GM23248 (cell line): ENCODE results near the gene CSNK2B. TPM values are rescaled to one million over a fixed set of nuclear protein-coding genes. Genes with fewer than 3 reads are reported as not detected.

ENCODE experiments used
- DNase-seq: peaks from one replicate; pipeline ENCODE4 v3.0.0-alpha.2; 2015
- H2AFZ ChIP-seq: fragments of 200-600 bp; sonication (generic); 2 replicates; pipeline ENCODE4 v1.6.1; 2016; ENCODE audit warnings: antibody characterized with exemption
- H3F3A ChIP-seq: fragments of 200-600 bp; sonication (generic); 2 replicates; pipeline ENCODE4 v1.6.1; 2016; ENCODE audit warnings: mild to moderate bottlenecking, antibody characterized with exemption, mixed run types; ENCODE audit not compliant: insufficient read depth
- H3K27ac ChIP-seq: fragments of 200-600 bp; sonication (generic); 2 replicates; pipeline ENCODE4 v1.5.1; 2016; ENCODE audit warnings: mild to moderate bottlenecking
- H3K27me3 ChIP-seq: fragments of 200-600 bp; sonication (generic); replicated peaks from 2 replicates; pipeline ENCODE4 v1.6.1; 2016; ENCODE audit warnings: mild to moderate bottlenecking; ENCODE audit not compliant: insufficient read depth
- H3K36me3 ChIP-seq: fragments of 200-600 bp; sonication (generic); 2 replicates; pipeline ENCODE4 v1.6.1; 2016; ENCODE audit warnings: low read depth, mild to moderate bottlenecking
- H3K4me1 ChIP-seq: fragments of 200-600 bp; sonication (generic); 2 replicates; pipeline ENCODE4 v1.6.1; 2016; ENCODE audit warnings: mild to moderate bottlenecking; ENCODE audit not compliant: insufficient read depth
- H3K4me2 ChIP-seq: fragments of 200-600 bp; sonication (generic); one replicate; pipeline ENCODE4 v1.6.1; 2016; ENCODE audit warnings: mild to moderate bottlenecking; ENCODE audit not compliant: unreplicated experiment
- H3K4me3 ChIP-seq: fragments of 200-600 bp; sonication (generic); 2 replicates; pipeline ENCODE4 v1.5.1; 2016; ENCODE audit warnings: mild to moderate bottlenecking
- H3K79me2 ChIP-seq: fragments of 200-600 bp; sonication (generic); 2 replicates; pipeline ENCODE4 v1.6.1; 2016; ENCODE audit warnings: mild to moderate bottlenecking; ENCODE audit not compliant: insufficient read depth
- H3K9ac ChIP-seq: fragments of 200-600 bp; sonication (generic); 2 replicates; pipeline ENCODE4 v1.6.1; 2016; ENCODE audit warnings: mild to moderate bottlenecking
- H3K9me2 ChIP-seq: fragments of 200-600 bp; sonication (generic); 2 replicates; pipeline ENCODE4 v1.6.1; 2016; ENCODE audit warnings: mixed run types, mild to moderate bottlenecking, moderate library complexity; ENCODE audit not compliant: insufficient read depth
- H3K9me3 ChIP-seq: fragments of 200-600 bp; sonication (generic); one replicate; pipeline ENCODE4 v1.6.1; 2017; ENCODE audit warnings: low read depth
- H4K20me1 ChIP-seq: fragments of 200-600 bp; sonication (generic); 2 replicates; pipeline ENCODE4 v1.6.0; 2016; ENCODE audit not compliant: insufficient read depth
- EZH2 ChIP-seq: fragments of 200-600 bp; sonication (generic); IDR thresholded peaks from 2 replicates; pipeline ENCODE4 v1.6.1; 2018; ENCODE audit warnings: antibody characterized with exemption, mild to moderate bottlenecking; ENCODE audit not compliant: insufficient read depth, poor library complexity, severe bottlenecking
- EZH2phosphoT487 ChIP-seq: fragments of 200-600 bp; sonication (generic); IDR thresholded peaks from 2 replicates; pipeline ENCODE4 v1.6.1; 2018; ENCODE audit warnings: antibody characterized with exemption, moderate library complexity, mild to moderate bottlenecking, low read depth; ENCODE audit not compliant: insufficient read depth
- WGBS, 2 experiments: methylation state at CpG; one replicate each; pipeline ENCODE4 v1.1.6; 2015 to 2017; ENCODE audit warnings: low lambda C conversion rate in 2 of 2, low coverage in 1 of 2; ENCODE audit errors: missing lambda C conversion rate in 2 of 2; 5-methylcytosine and 5-hydroxymethylcytosine counted together
- in situ Hi-C: fragments of 300-500 bp; cut with MboI; formaldehyde crosslinking; loops from 2 replicates; pipeline ENCODE4 v1.15.0; 2020
- polyA plus RNA-seq: library from polyadenylated mRNA; unstranded; fragments of >200 nt; fragmentation: Nextera tagmentation; extraction: Ambion mirVana; gene quantifications from 2 replicates; pipeline ENCODE4 v1.2.1, GENCODE V29; 2016
- total RNA-seq: library from RNA; depleted of rRNA; stranded (reverse); fragments of >200 nt; shearing (Covaris generic); gene quantifications from 2 replicates; pipeline ENCODE4 v1.2.3, GENCODE V29; 2014

Gene CSNK2B
- total and polyA plus RNA-seq, 2 experiments from 2014 or later, result 224 to 256 TPM

GRCh38 chr6:31658158-31658688 lies 7.7 kb upstream of the CSNK2B start:
- no peaks in the 10 kb centered on the region for H3K9me3 ChIP-seq
- DNase-seq, result no peak
- no peaks in the 10 kb centered on the region for H3K36me3 ChIP-seq
- in situ Hi-C loops, result no loop called here
- H3K27me3 ChIP-seq, result no peaks in the 10 kb centered on the region
- H3K9ac ChIP-seq, result 0 out of 2 replicates have a peak overlapping the region, but pooled peaks have one; percentile 12
- H3K4me1 ChIP-seq, result peaks cover 23% of the 10 kb centered on the region
- 68 to 69% methylated on average over 4 of the region's 4 CpGs for WGBS, 2 experiments
- H3K4me3 ChIP-seq, result peak overlapping the region; percentile 91; the same call in 1 of the 2 replicates
- H3K9me2 ChIP-seq, result no peaks in the 10 kb centered on the region
- TF ChIP-seq EZH2phosphoT487 (no peak), EZH2 (no peak)
- no peak overlapping the region for H3K27ac ChIP-seq
- peaks cover 20% of the 10 kb centered on the region for H3F3A ChIP-seq
- H2AFZ ChIP-seq, result no peak overlapping the region
- peaks cover 97% of the 10 kb centered on the region for H3K79me2 ChIP-seq
- no peak overlapping the region for H3K4me2 ChIP-seq
- H4K20me1 ChIP-seq, result no peaks in the 10 kb centered on the region

- no peak for DNase-seq
- Histone ChIP-seq H3K4me3 (peak overlapping the region; percentile 91), H2AFZ (no peak overlapping the region), H3F3A (peaks cover 21% of the 10 kb centered on the region), H3K27ac (no peak overlapping the region), H3K4me1 (peaks cover 24% of the 10 kb centered on the region), H3K36me3 (no peaks in the 10 kb centered on the region), H3K79me2 (peaks cover 97% of the 10 kb centered on the region), H4K20me1 (no peaks in the 10 kb centered on the region), H3K27me3 (no peaks in the 10 kb centered on the region), H3K9ac (peak overlapping the region; percentile 88; the same call in 1 of the 2 replicates), H3K4me2 (peak overlapping the region; percentile 97), H3K9me3 (no peaks in the 10 kb centered on the region), H3K9me2 (no peaks in the 10 kb centered on the region)
- in situ Hi-C loops, result no loop called here
- WGBS, 2 experiments, result 88 to 96% methylated on average over 10 to 13 of the region's 13 CpGs
- TF ChIP-seq EZH2 (no peak), EZH2phosphoT487 (no peak)
Observed at GRCh38 chr6:31658983-31659648, 6.8 kb upstream of the CSNK2B start.

GRCh38 chr6:31659649-31660380 lies 6.1 kb upstream of the CSNK2B start:
- TF ChIP-seq EZH2 (no peak), EZH2phosphoT487 (no peak)
- peaks cover 24% of the 10 kb centered on the region for H3K4me1 ChIP-seq
- peaks cover 27% of the 10 kb centered on the region for H3F3A ChIP-seq
- no peaks in the 10 kb centered on the region for H3K9me2 ChIP-seq
- no peaks in the 10 kb centered on the region for H3K36me3 ChIP-seq
- H3K9me3 ChIP-seq, result no peaks in the 10 kb centered on the region
- peak; percentile 64 for DNase-seq
- H3K27ac ChIP-seq, result peak overlapping the region; percentile 76
- peak overlapping the region; percentile 80 for H2AFZ ChIP-seq
- peaks cover 92% of the 10 kb centered on the region for H3K79me2 ChIP-seq
- 34 to 40% methylated on average over 13 of the region's 13 CpGs for WGBS, 2 experiments
- no peaks in the 10 kb centered on the region for H4K20me1 ChIP-seq
- peak overlapping the region; percentile 97 for H3K4me2 ChIP-seq
- in situ Hi-C loops, result no loop called here
- no peaks in the 10 kb centered on the region for H3K27me3 ChIP-seq
- peak overlapping the region; percentile 91 for H3K4me3 ChIP-seq
- H3K9ac ChIP-seq, result peak overlapping the region; percentile 88

- Histone ChIP-seq H3K27ac (peak within 1 kb of the TSS; percentile 76), H3K4me1 (peaks cover 24% of the 10 kb centered on the region), H3K4me3 (peak within 1 kb of the TSS; percentile 91), H3K36me3 (no peaks in the 10 kb centered on the region), H3K9ac (peak within 1 kb of the TSS; percentile 88), H3K9me3 (no peaks in the 10 kb centered on the region), H4K20me1 (no peaks in the 10 kb centered on the region), H3K9me2 (no peaks in the 10 kb centered on the region), H3K79me2 (peaks cover 84% of the 10 kb centered on the region), H3F3A (peaks cover 31% of the 10 kb centered on the region), H3K4me2 (peak within 1 kb of the TSS; percentile 97), H2AFZ (peak within 1 kb of the TSS; percentile 80), H3K27me3 (no peaks in the 10 kb centered on the region)
- TF ChIP-seq EZH2phosphoT487 (no peak), EZH2 (no peak)
- in situ Hi-C loops, result no loop called here
- DNase-seq, result peak; percentile 91
- 1 to 2% methylated on average over 33 to 51 of the region's 52 CpGs for WGBS, 2 experiments
Observed at GRCh38 chr6:31660381-31661261, 5.3 kb upstream of the CSNK2B start, which contains the start of gene C6orf47. Gene C6orf47 (minus strand): TSS chr6:31660778. CDS start chr6:31659947, 831 bp downstream.
